ENCODE data around the gene MRPS16.

MRPS16 gene

DNA sequence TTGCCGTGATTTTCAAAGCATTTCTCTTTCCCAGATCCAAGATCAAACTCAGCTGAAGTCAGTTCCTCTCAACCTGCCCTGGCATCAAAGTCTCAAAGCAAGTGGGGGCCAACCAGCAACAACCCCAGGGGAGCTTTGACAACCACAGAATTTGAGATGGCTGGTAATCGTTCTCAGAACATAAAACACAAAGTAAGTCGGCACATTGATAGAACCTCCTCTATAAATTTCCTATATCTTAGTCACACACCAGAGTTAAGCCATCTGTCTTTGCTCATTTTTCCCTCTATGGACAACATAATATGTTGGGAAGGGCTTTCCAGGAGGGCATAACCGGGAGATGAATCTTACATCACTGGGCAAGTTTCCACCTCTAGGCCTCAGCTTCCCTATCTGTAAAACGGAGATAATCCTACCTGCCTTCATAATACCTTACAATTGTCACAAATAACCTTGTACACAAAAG, 4.2 kb downstream of the MRPS16 start:
- peak overlapping the region; percentile 100 for H3K4me3 Mint-ChIP-seq
- no peak for DNase-seq
- peaks cover 99% of the 10 kb centered on the region for H3K36me3 Mint-ChIP-seq (ENCODE audit: low read depth)
- peaks cover 65% of the 10 kb centered on the region for H3K4me1 Mint-ChIP-seq (ENCODE audit: low read depth)
- H3K9me3 Mint-ChIP-seq: no peaks in the 10 kb centered on the region
- peak overlapping the region; percentile 99 for H3K27ac Mint-ChIP-seq
- H3K27me3 Mint-ChIP-seq: no peaks in the 10 kb centered on the region

DNA sequence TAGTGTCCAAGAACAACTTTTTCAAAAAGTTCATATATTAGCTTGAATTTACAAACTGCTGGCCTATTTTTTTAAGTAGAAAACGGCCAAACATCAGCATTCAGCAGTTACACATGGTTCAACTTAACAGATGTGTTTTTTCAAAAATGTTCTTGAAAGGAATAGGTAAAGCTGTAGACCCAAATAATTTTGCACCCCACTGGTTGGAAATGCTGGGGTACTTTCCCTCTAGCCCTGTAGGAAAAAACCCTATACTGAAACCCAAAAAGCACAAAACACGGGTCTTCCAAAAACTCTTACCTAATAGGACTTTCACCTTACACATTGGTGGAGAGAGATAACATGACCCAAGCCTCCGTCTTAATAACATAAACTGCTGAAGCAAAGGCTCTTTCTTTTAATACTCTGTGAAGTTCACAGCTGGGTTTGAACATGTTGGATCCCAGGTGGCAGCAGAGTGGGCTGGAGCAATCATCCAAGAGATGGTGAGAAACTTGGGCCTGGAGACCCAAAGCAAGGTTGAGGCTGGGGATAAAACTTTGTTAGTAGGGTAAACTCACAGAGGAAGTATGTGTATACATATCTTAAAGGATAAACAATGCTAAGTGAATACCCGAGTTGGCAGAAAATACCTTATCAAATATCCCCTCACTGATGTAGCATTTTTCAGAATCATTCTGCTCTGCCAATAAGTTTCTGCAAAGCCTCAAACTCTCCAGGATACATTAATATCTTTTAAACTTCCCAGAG, 4.8 kb downstream of the MRPS16 start:
- no peak for DNase-seq
- Mint-ChIP-seq H3K4me3 (peak overlapping the region; percentile 100), H3K27ac (peak overlapping the region; percentile 99), H3K9me3 (no peaks in the 10 kb centered on the region), H3K36me3 (ENCODE audit: low read depth) (peaks cover 99% of the 10 kb centered on the region), H3K4me1 (ENCODE audit: low read depth) (peaks cover 68% of the 10 kb centered on the region), H3K27me3 (no peaks in the 10 kb centered on the region)

DNA sequence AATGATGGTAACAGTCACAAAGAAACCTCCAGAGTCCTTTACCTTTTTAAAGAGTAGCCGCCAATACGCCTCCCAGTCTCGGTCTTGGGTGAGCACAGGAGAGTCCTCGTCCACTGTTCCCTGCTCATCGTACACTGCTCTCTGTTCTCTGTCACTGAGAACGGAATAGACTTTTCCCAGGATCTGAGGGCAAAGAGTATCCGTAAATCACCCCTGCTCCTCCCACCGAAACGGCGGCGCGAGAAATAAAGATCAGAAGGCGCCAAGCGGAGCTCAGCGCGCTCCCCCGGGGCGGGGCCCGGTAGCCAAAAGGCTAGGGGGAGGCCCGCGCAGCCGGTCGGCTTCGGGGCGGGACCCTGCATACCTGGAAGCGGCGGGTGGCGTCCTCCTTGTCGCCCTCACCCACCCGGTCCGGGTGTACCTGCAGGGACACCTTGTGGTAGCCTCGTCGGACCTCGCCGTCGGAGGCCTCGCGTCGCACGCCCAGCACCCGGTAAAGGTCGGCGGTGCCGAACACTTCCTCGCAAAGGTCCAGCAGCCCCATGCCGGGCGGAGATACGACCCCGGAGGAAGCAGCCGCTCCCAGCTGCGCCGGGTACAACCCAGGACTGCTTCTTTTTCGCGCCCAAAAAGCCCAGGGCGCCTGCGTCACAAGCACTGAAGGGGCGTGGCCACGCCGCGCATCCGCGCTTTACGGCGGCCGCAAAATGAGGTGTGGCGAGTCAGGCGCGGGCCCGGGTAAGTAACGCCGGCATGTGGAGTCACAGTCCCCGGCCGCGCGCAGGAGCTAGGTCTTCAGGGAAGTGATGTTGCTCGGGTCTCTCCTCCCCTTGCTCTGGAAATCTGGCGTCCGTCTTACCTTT, 5.6 kb downstream of the MRPS16 start, which contains the start of gene DNAJC9:
Gene DNAJC9 (minus strand): TSS at position 610 of the 863 bp plus-strand sequence. CDS start 66 bp downstream, at position 544.
- H3K27ac Mint-ChIP-seq: peak within 1 kb of the TSS; percentile 99
- peak within 1 kb of the TSS; percentile 100 for H3K4me3 Mint-ChIP-seq
- peaks cover 72% of the 10 kb centered on the region for H3K4me1 Mint-ChIP-seq (ENCODE audit: low read depth)
- no peaks in the 10 kb centered on the region for H3K9me3 Mint-ChIP-seq
- peaks cover 97% of the 10 kb centered on the region for H3K36me3 Mint-ChIP-seq (ENCODE audit: low read depth)
- peak; percentile 100 for DNase-seq
- no peaks in the 10 kb centered on the region for H3K27me3 Mint-ChIP-seq

DNA sequence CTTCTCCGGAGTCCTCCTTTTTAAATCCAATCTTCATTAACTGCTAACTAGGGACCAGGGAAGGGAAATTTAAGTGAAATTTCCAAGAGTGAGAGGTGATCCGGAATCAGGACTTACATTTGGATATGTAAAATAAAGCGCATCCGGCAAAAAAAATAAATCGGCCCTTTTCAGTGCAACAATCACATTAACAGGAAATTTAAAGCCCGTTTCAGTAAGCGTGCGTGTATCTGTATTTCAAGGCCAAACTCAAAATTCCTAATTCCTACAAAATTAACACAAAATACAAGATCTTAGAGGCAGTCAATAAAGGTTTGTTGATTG, 6.2 kb downstream of the MRPS16 start:
- DNase-seq: no peak
- H3K9me3 Mint-ChIP-seq: no peaks in the 10 kb centered on the region
- H3K4me1 Mint-ChIP-seq (ENCODE audit: low read depth): peaks cover 68% of the 10 kb centered on the region
- peaks cover 97% of the 10 kb centered on the region for H3K36me3 Mint-ChIP-seq (ENCODE audit: low read depth)
- H3K27ac Mint-ChIP-seq: peak overlapping the region; percentile 99
- no peaks in the 10 kb centered on the region for H3K27me3 Mint-ChIP-seq
- H3K4me3 Mint-ChIP-seq: peak overlapping the region; percentile 100

DNA sequence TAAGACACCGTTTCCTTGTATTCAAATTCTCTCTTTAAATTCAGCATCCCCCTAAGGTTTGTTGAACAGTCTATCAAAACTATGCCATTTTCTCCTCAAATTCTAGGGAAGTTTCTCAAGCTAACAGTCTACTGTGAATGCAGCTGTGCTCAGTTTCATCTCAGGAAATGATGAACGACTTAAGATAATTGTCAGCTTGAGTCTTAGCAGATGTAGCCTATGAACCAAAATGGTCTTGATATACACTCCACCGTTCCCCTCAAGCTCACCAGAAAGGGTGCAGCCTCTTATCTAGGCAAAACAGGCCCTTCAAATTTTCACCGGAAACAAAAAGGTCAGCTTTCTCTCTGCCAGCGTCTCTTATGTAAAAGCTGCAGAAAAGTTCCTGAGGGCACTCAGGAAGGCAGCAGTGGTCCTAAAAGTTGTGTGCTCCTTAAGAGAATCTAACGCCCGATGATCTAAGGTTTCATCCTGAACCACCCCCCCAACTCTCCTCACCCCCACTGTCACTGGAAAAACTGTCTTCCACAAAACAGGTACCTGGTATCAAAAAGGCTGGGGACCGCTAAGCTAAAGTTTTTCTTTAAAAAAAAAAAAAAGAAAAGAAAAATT, 7.5 kb downstream of the MRPS16 start:
- Mint-ChIP-seq H3K27me3 (no peaks in the 10 kb centered on the region), H3K4me3 (peak overlapping the region; percentile 100), H3K9me3 (no peaks in the 10 kb centered on the region), H3K36me3 (ENCODE audit: low read depth) (peaks cover 97% of the 10 kb centered on the region), H3K27ac (peak overlapping the region; percentile 99), H3K4me1 (ENCODE audit: low read depth) (peaks cover 58% of the 10 kb centered on the region)
- DNase-seq: no peak

DNA sequence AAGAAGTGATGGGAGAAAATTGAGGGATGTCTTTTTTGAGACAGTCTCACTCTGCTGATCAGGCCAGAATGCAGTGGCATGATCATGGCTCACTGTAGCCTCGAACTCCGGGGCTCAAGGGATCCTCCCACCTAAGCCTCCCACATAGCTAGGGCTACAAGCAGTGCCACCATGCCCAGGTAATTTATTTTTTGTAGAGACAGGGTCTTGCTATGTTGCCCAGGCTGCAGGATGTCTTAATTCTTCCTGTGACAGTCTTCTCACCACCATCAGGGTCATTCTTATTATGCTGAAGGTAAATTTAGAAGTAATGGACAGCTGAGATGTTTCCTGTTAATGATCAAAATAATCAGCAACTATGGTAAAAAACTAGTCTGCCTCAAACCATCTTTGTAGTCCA, 12.5 kb downstream of the MRPS16 start:
- no peaks in the 10 kb centered on the region for H3K9me3 Mint-ChIP-seq
- no peak overlapping the region for H3K4me3 Mint-ChIP-seq
- no peaks in the 10 kb centered on the region for H3K27me3 Mint-ChIP-seq
- H3K4me1 Mint-ChIP-seq (ENCODE audit: low read depth): peaks cover 26% of the 10 kb centered on the region
- no peak overlapping the region for H3K27ac Mint-ChIP-seq
- H3K36me3 Mint-ChIP-seq (ENCODE audit: low read depth): peaks cover 96% of the 10 kb centered on the region
- DNase-seq: no peak

DNA sequence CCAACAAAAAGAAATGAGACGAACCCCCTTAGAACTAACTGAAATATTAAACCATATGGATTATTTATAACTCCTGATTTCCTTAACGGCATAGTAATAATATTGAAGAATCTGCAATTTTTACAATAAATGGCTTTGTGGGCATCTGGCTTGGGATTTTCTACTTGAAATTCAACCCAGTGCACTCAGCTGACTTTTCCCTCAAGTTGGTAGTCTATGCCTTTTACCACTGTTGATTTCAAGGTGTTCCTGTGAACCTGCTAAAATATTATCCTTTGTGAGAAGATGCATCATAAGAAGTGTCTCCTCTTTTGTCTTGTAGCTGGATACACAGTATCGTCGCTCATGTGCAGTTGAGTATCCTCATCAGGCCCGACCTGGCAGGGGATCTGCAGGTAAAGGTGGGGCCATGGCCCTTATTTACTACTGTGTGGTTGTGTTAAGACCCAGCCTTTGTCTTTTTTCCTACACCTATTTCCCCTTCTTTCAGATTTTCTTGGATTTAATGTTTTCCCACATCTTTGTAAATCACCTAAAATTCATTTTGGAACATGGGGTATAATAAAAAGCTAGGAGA, 13.4 kb downstream of the MRPS16 start:
- Mint-ChIP-seq H3K27ac (no peak overlapping the region), H3K36me3 (ENCODE audit: low read depth) (peaks cover 96% of the 10 kb centered on the region), H3K9me3 (no peaks in the 10 kb centered on the region), H3K4me3 (no peak overlapping the region), H3K27me3 (no peaks in the 10 kb centered on the region), H3K4me1 (ENCODE audit: low read depth) (peaks cover 18% of the 10 kb centered on the region)
- DNase-seq: no peak

DNA sequence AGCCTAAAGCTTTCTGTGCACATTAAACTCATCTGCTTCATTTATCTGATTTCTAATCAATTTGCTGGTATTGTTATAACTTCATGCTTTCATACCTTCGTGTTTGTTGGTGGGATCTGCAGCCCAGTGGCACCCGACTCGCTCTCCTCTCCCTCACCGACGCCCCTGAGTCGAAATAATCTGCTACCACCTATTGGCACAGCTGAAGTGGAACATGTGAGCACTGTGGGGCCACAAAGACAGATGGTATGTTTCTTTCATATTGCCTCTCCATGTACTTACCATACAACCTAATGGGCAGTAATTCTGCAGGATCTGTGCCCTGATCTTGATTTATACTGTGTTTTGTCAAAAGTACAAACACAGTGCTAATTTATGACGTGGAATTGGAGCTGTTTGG, 17.7 kb downstream of the MRPS16 start:
- H3K9me3 Mint-ChIP-seq: no peaks in the 10 kb centered on the region
- H3K27ac Mint-ChIP-seq: peak overlapping the region; percentile 12
- peaks cover 92% of the 10 kb centered on the region for H3K36me3 Mint-ChIP-seq (ENCODE audit: low read depth)
- no peak for DNase-seq
- H3K27me3 Mint-ChIP-seq: no peaks in the 10 kb centered on the region
- H3K4me1 Mint-ChIP-seq (ENCODE audit: low read depth): no peaks in the 10 kb centered on the region
- H3K4me3 Mint-ChIP-seq: no peak overlapping the region

DNA sequence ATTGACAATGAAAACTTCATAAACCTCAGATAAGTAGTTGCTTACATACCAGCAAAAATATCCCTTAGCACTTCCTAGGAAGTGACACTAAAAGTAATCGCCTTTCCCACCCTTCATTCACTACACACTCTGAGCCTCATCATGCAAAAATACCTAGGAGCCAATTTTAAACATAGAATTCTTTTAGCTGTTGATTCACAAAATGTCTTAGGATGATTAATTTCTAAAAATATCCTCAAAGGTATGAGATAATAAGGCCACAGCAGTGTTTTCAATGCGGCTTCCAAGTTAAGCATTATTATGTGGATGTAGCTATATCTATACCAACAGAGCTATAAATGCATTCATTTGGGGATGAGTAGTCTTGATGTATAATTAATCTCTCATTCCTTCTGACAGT, 18.6 kb downstream of the MRPS16 start:
- H3K36me3 Mint-ChIP-seq (ENCODE audit: low read depth): peaks cover 92% of the 10 kb centered on the region

DNA sequence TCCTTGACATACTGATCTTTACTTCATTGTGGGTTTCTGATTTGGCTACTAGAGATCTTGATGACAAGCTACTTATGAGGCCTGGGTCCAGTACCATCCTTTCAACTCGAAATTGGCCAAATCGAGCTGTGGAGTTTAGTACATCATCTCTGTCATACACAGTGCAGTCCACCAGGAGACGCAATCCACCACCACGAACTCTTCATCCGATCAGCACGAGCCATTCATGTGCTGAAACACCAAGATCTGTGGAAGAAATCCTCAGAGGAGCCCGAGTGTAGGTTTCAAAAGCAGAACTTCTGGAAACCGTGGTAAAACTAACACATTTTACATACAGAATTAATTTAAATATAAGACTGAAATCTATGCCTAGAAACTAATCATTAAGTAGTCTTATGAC, 19.6 kb downstream of the MRPS16 start:
- H3K27ac Mint-ChIP-seq: peak overlapping the region; percentile 37
- H3K9me3 Mint-ChIP-seq: no peaks in the 10 kb centered on the region
- H3K4me3 Mint-ChIP-seq: no peak overlapping the region
- peaks cover 89% of the 10 kb centered on the region for H3K36me3 Mint-ChIP-seq (ENCODE audit: low read depth)
- no peaks in the 10 kb centered on the region for H3K4me1 Mint-ChIP-seq (ENCODE audit: low read depth)
- no peaks in the 10 kb centered on the region for H3K27me3 Mint-ChIP-seq
- no peak for DNase-seq

More for the DNA sequence above, 18.6 kb downstream of the MRPS16 start:
- Mint-ChIP-seq H3K27me3 (no peaks in the 10 kb centered on the region), H3K9me3 (no peaks in the 10 kb centered on the region), H3K27ac (peak overlapping the region; percentile 19), H3K4me1 (ENCODE audit: low read depth) (no peaks in the 10 kb centered on the region), H3K4me3 (no peak overlapping the region)
- no peak for DNase-seq

DNA sequence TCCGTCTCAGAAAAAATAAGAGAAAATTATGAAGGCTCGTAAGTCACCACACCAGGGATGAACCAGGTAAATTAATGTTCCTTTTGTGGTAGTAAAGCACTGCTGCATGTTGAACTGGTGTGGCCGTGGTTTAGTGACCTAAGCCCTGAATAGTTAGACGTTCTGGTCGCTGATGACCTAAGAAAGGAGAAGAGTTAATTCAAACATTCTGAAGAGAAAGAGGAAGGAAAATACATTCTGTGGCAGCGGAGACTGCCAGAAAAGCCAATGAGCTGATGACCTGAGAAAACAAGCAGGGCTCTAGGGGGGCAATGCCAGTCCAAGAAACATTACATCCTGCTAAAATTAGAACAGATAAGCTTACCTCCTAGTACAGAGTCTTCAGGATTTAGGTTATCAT, 22.9 kb downstream of the MRPS16 start:
- H3K4me1 Mint-ChIP-seq (ENCODE audit: low read depth): peaks cover 3% of the 10 kb centered on the region
- peaks cover 61% of the 10 kb centered on the region for H3K36me3 Mint-ChIP-seq (ENCODE audit: low read depth)
- H3K4me3 Mint-ChIP-seq: no peak overlapping the region
- no peak for DNase-seq
- H3K27me3 Mint-ChIP-seq: no peaks in the 10 kb centered on the region
- no peak overlapping the region for H3K27ac Mint-ChIP-seq
- no peaks in the 10 kb centered on the region for H3K9me3 Mint-ChIP-seq

DNA sequence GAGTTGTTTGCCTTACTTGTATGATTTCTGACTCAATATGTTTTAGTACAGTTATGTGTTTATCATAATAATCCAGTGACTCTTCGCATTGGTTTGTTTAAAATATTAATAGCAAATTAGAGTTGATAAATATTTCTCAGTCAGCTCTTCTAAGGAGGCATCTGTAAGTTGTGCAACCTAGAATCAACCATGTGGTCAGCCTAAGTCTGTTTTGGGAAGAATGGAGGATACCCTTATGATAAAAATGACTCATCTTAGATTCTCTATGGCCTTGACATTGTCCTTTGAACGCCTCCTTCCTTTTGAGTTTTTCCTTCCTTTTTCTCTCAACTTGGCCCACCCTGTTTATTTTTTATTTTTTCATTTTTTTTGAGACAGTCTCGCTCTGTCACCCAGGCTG, 24.2 kb downstream of the MRPS16 start:
- no peaks in the 10 kb centered on the region for H3K27me3 Mint-ChIP-seq
- H3K36me3 Mint-ChIP-seq (ENCODE audit: low read depth): peaks cover 48% of the 10 kb centered on the region
- no peak overlapping the region for H3K4me3 Mint-ChIP-seq
- H3K9me3 Mint-ChIP-seq: no peaks in the 10 kb centered on the region
- H3K4me1 Mint-ChIP-seq (ENCODE audit: low read depth): peaks cover 3% of the 10 kb centered on the region
- H3K27ac Mint-ChIP-seq: peak overlapping the region; percentile 1
- DNase-seq: no peak

DNA sequence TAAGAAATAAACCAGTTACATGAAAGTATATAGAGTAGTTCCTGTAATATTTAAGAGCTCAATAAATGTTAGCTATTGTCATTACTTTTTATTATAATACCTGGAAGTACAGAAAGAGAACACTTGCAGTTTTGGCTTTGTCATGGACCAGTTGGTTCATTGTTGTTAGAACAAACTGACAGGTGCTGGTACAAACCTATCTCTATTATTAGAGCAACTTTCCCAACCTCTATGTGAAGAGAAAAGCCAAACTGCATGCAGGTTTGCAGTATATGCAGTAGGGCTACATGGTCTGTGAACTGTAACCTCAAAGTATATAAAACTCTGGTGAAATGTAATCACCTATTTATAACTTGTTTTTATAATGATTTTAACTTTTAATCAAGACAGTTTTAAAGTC, 25.8 kb downstream of the MRPS16 start:
- DNase-seq: no peak
- Mint-ChIP-seq H3K27ac (no peak overlapping the region), H3K9me3 (no peaks in the 10 kb centered on the region), H3K27me3 (no peaks in the 10 kb centered on the region), H3K4me1 (ENCODE audit: low read depth) (peaks cover 3% of the 10 kb centered on the region), H3K4me3 (no peak overlapping the region), H3K36me3 (ENCODE audit: low read depth) (peaks cover 35% of the 10 kb centered on the region)

DNA sequence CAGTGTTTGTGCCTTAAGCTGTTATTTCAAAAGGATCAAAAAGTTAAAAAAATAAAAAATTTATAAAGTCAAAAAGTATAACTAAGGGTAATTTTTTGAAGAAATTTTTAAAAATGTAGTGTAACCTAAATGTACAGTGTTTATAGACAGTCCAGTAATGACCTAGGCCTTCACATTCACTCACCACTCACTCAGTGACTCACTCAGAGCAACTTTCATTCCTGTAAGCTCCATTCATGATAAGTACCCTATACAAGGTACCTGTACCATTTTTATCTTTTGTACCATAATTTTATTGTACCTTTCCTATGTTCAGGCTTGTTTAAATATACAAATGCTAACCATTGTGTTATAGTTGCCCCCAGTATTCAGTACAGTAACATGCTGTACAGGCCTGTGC, 26.9 kb downstream of the MRPS16 start:
- Mint-ChIP-seq H3K36me3 (ENCODE audit: low read depth) (peaks cover 26% of the 10 kb centered on the region), H3K4me3 (no peak overlapping the region), H3K4me1 (ENCODE audit: low read depth) (peaks cover 3% of the 10 kb centered on the region), H3K27me3 (no peaks in the 10 kb centered on the region), H3K27ac (no peak overlapping the region), H3K9me3 (no peaks in the 10 kb centered on the region)
- DNase-seq: no peak

Measured in activated T-cell treated with anti-CD3 and anti-CD28 coated beads, Interleukin-2, amount 50 U/mL, for 24 hours (primary cell).